HepG2 (cell line): Measurements from ENCODE around the gene IRX3. TPM values are rescaled to one million over a fixed set of nuclear protein-coding genes. Genes with fewer than 3 reads are reported as not detected.

Source experiments
- DNMT1 ChIP-seq: sonication (generic); formaldehyde crosslinking; IDR thresholded peaks from 2 replicates; pipeline ENCODE4 v1.5.1; 2020; ENCODE audit warnings: mild to moderate bottlenecking, missing genetic modification reagents
- ERF ChIP-seq: IDR thresholded peaks from 2 replicates; pipeline ENCODE4 v1.6.1; 2018; ENCODE audit warnings: missing biosample characterization, missing genetic modification reagents
- FLYWCH1 ChIP-seq: sonication (generic); formaldehyde crosslinking; IDR thresholded peaks from 2 replicates; pipeline ENCODE4 v1.8.1; 2023; ENCODE audit warnings: mild to moderate bottlenecking, missing genetic modification reagents
- FOXO4 ChIP-seq: sonication (generic); formaldehyde crosslinking; conservative IDR thresholded peaks from 2 replicates; pipeline ENCODE4 v1.8.1; 2023; ENCODE audit warnings: missing genetic modification reagents
- GATA4 ChIP-seq: sonication (generic); IDR thresholded peaks from 2 replicates; pipeline ENCODE4 v1.6.1; 2016; ENCODE audit warnings: antibody characterized with exemption, low read depth, borderline replicate concordance
- GMEB1 ChIP-seq: sonication (generic); formaldehyde crosslinking; IDR thresholded peaks from 2 replicates; pipeline ENCODE4 v1.5.1; 2020; ENCODE audit warnings: missing genetic modification reagents, mild to moderate bottlenecking, borderline replicate concordance
- GZF1 ChIP-seq: sonication (generic); formaldehyde crosslinking; IDR thresholded peaks from 2 replicates; pipeline ENCODE4 v1.5.1; 2020; ENCODE audit warnings: mild to moderate bottlenecking, missing genetic modification reagents
- KDM5A ChIP-seq: fragments of 200-600 bp; sonication (generic); IDR thresholded peaks from 2 replicates; pipeline ENCODE4 v1.7.0; 2018; ENCODE audit warnings: antibody characterized with exemption, mild to moderate bottlenecking, low read length, borderline replicate concordance
- KDM5B ChIP-seq: sonication (generic); formaldehyde crosslinking; IDR thresholded peaks from 2 replicates; pipeline ENCODE4 v1.4.0; 2020; ENCODE audit warnings: missing genetic modification reagents, mild to moderate bottlenecking, borderline replicate concordance
- KLF16 ChIP-seq, 2 experiments: sonication (generic) in 1 of 2; formaldehyde crosslinking in 1 of 2; IDR thresholded peaks; 2 replicates each; pipeline versions ENCODE4 v1.6.1 to v1.8.0; 2016 to 2023; ENCODE audit warnings: missing genetic modification reagents in 2 of 2, missing compliant biosample characterization in 1 of 2
- NFE2 ChIP-seq: sonication (generic); formaldehyde crosslinking; IDR thresholded peaks from 2 replicates; pipeline ENCODE4 v1.4.0; 2020; ENCODE audit warnings: missing genetic modification reagents
- NFRKB ChIP-seq: fragments of 450-650 bp; IDR thresholded peaks from 2 replicates; pipeline ENCODE4 v1.6.1; 2017
- NPAS2 ChIP-seq: sonication (generic); formaldehyde crosslinking; IDR thresholded peaks from 2 replicates; pipeline ENCODE4 v1.8.0; 2022; ENCODE audit warnings: mild to moderate bottlenecking, missing genetic modification reagents, borderline replicate concordance
- NR3C1 ChIP-seq: sonication (generic); formaldehyde crosslinking; IDR thresholded peaks from 2 replicates; pipeline ENCODE4 v1.4.0; 2020; ENCODE audit warnings: missing genetic modification reagents
- PHB2 ChIP-seq: fragments of 450-650 bp; IDR thresholded peaks from 2 replicates; pipeline ENCODE4 v1.6.1; 2018; ENCODE audit not compliant: partially characterized antibody
- RBFOX2 ChIP-seq: fragments of 200-400 bp; formaldehyde crosslinking; IDR thresholded peaks from 2 replicates; pipeline ENCODE4 v1.6.1; 2017; ENCODE audit warnings: low read depth, mild to moderate bottlenecking, low read length
- RBM39 ChIP-seq: fragments of 200-400 bp; formaldehyde crosslinking; IDR thresholded peaks from one replicate; pipeline ENCODE4 v1.6.1; 2018; ENCODE audit warnings: antibody characterized with exemption, mild to moderate bottlenecking, low read depth, low read length; ENCODE audit not compliant: poor library complexity, severe bottlenecking
- SETDB1 ChIP-seq: sonication (generic); formaldehyde crosslinking; IDR thresholded peaks from 2 replicates; pipeline ENCODE4 v1.5.1; 2020; ENCODE audit warnings: missing genetic modification reagents, mild to moderate bottlenecking, borderline replicate concordance
- TGIF2 ChIP-seq: IDR thresholded peaks from 2 replicates; pipeline ENCODE4 v1.6.1; 2016; ENCODE audit warnings: control low read depth, missing compliant biosample characterization
- THAP8 ChIP-seq: sonication (generic); formaldehyde crosslinking; IDR thresholded peaks from 2 replicates; pipeline ENCODE4 v1.5.1; 2020; ENCODE audit warnings: missing genetic modification reagents, mild to moderate bottlenecking, borderline replicate concordance
- TSC22D2 ChIP-seq: sonication (generic); formaldehyde crosslinking; IDR thresholded peaks from 2 replicates; pipeline ENCODE4 v1.5.1; 2020; ENCODE audit warnings: missing genetic modification reagents, mild to moderate bottlenecking, borderline replicate concordance
- ZNF124 ChIP-seq: sonication (generic); formaldehyde crosslinking; IDR thresholded peaks from 2 replicates; pipeline ENCODE4 v1.4.0; 2020; ENCODE audit warnings: missing genetic modification reagents
- ZNF143 ChIP-seq: sonication (generic); formaldehyde crosslinking; IDR thresholded peaks from 2 replicates; pipeline ENCODE4 v1.4.0; 2020; ENCODE audit warnings: missing genetic modification reagents
- ZNF33A ChIP-seq: sonication (generic); formaldehyde crosslinking; IDR thresholded peaks from 2 replicates; pipeline ENCODE4 v1.5.1; 2020; ENCODE audit warnings: missing genetic modification reagents, mild to moderate bottlenecking, moderate library complexity, borderline replicate concordance
- ZNF484 ChIP-seq: sonication (generic); formaldehyde crosslinking; IDR thresholded peaks from 2 replicates; pipeline ENCODE4 v1.5.1; 2020; ENCODE audit warnings: mild to moderate bottlenecking, low read depth, missing genetic modification reagents, borderline replicate concordance
- ZNF547 ChIP-seq: sonication (generic); formaldehyde crosslinking; IDR thresholded peaks from 2 replicates; pipeline ENCODE4 v1.5.1; 2020; ENCODE audit warnings: mild to moderate bottlenecking, missing genetic modification reagents
- ZNF556 ChIP-seq: sonication (generic); formaldehyde crosslinking; IDR thresholded peaks from 2 replicates; pipeline ENCODE4 v1.4.0; 2020; ENCODE audit warnings: mild to moderate bottlenecking, missing genetic modification reagents, borderline replicate concordance
- ZNF605 ChIP-seq: sonication (generic); formaldehyde crosslinking; IDR thresholded peaks from 2 replicates; pipeline ENCODE4 v1.8.0; 2022; ENCODE audit warnings: mild to moderate bottlenecking, missing genetic modification reagents
- polyA plus RNA-seq, 8 experiments: library from polyadenylated mRNA; depleted of rRNA in 3 of 8; stranded (reverse) in 7 of 8; unstranded in 1 of 8; fragments of >200 nt; fragmentation: Illumina TruSeq in 4 of 8; extraction: Trizol in 4 of 8; gene quantifications; 2 replicates each; pipeline versions ENCODE4 v1.2.1 to v1.2.3, GENCODE V29; 2011 to 2016; ENCODE audit warnings: low read depth in 4 of 8, missing spikeins in 1 of 8, mixed read lengths in 1 of 8; ENCODE audit not compliant: insufficient read depth in 1 of 8
- total RNA-seq, 5 experiments: library from RNA; depleted of rRNA; stranded (reverse); fragments of >200 nt; fragmentation: Illumina TruSeq; extraction: Trizol; gene quantifications; 2 replicates each; pipeline ENCODE4 v1.2.3, GENCODE V29; 2016; ENCODE audit warnings: low read depth in 1 of 5

The IRX3 gene
- total and polyA plus RNA-seq, 2 of the 13 experiments (the other 11 are each of a cell fraction or from before 2014, with no cell fraction given) = 9.2 to 16.4 TPM

GRCh38 chr16:54286366-54287130 is at the start of gene IRX3 (continued):
- TF ChIP-seq RBM39 (peak; percentile 58), FLYWCH1 (no peak), ZNF124 (CRISPR knock-in tag) (peak; percentile 43; the same call in 1 of the 2 replicates), NFRKB (no peak), TSC22D2 (CRISPR knock-in tag) (no peak), THAP8 (no peak), GZF1 (no peak), NPAS2 (CRISPR knock-in tag) (no peak), ERF (CRISPR knock-in tag) (peak; percentile 67; the same call in 1 of the 2 replicates), GATA4 (0 out of 2 replicates have a peak, but pooled peaks have one; percentile 37), ZNF484 (CRISPR knock-in tag) (no peak), KDM5A (peak; percentile 76; the same call in 1 of the 2 replicates), GMEB1 (CRISPR knock-in tag) (peak; percentile 17; the same call in 1 of the 2 replicates), FOXO4 (CRISPR knock-in tag) (no peak), NR3C1 (no peak), KDM5B (CRISPR knock-in tag) (no peak), DNMT1 (CRISPR knock-in tag) (no peak), KLF16 (CRISPR knock-in tag; IDR thresholded peaks at IDR 0.05) (0 out of 4 replicates have a peak, but pooled peaks of 1 of the 2 experiments have one; percentile 36), RBFOX2 (no peak), ZNF143 (CRISPR knock-in tag) (no peak), ZNF33A (CRISPR knock-in tag) (no peak), TGIF2 (CRISPR knock-in tag) (peak; percentile 92), NFE2 (CRISPR knock-in tag) (no peak), ZNF556 (CRISPR knock-in tag) (no peak; the same call in 1 of the 2 replicates), ZNF547 (CRISPR knock-in tag) (no peak), SETDB1 (CRISPR knock-in tag) (no peak), ZNF605 (no peak; the same call in 1 of the 2 replicates), PHB2 (no peak)
